Kasumi-1 (cell line): ENCODE measurements around the gene ARHGAP4.

Source experiments
- DNase-seq, 2 experiments: peaks; one replicate each; lab custom pipeline; 2025; lab: John Stamatoyannopoulos, UW

The ARHGAP4 gene

GRCh38 chrX:153945956-153946943, 20.2 kb upstream of the ARHGAP4 start:
- no peak for DNase-seq

DNA sequence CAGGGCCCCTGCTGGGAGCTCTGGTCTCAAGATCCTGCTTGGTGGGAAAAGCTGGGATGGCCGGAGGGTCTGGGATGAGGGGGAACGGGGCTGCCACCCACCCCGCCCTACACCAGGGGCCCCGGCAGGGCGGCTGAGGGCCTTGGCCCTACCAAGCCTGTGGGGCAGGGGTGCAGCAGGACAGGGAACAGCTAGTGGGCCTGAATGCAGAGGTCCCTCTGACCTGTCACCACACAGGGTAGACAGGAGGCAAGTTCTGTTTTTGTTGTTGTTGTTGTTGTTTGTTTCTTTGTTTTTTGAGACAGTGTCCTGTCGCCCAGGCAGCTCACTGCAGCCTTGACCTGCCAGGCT, 18.7 kb upstream of the ARHGAP4 start:
- DNase-seq = no peak

DNA sequence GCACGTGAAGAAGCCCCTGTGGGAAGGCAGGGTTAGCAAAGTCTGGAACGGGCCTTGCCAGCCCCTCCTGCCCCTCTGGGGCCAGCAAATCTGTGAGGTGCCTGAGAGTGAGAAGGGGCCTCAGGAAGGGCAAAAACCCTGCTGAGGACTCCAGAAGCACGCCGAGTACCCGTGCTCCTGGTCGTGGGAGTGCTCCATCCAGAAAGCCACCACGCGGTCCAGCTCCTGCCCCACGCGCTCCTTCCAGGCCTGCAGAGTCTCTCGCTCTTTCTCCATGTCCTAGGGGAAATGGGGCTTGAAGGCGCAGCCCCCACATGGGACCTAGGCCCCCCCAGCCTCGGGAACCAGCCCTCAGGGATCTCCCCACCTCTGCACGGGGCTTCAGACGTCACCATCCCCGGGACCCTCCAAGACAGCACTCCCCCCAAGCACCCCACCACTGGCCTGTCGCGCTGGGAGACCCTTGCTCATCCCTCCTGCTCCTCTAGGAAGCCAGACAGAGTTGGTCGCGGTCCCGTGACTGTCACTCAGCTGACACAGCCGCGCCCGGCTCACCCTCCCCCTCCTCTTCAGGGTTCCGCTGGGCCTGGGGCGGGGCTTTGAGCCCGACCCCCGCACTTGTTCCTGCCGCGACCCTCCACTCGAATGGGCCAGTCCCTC, 18.2 kb upstream of the ARHGAP4 start, which contains the start of gene RENBP:
TSS of gene RENBP (minus strand) at position 504 of the 660 bp plus-strand sequence. CDS start at position 471, 33 bp downstream.
- peak; percentile 16 to 17 for DNase-seq

DNA sequence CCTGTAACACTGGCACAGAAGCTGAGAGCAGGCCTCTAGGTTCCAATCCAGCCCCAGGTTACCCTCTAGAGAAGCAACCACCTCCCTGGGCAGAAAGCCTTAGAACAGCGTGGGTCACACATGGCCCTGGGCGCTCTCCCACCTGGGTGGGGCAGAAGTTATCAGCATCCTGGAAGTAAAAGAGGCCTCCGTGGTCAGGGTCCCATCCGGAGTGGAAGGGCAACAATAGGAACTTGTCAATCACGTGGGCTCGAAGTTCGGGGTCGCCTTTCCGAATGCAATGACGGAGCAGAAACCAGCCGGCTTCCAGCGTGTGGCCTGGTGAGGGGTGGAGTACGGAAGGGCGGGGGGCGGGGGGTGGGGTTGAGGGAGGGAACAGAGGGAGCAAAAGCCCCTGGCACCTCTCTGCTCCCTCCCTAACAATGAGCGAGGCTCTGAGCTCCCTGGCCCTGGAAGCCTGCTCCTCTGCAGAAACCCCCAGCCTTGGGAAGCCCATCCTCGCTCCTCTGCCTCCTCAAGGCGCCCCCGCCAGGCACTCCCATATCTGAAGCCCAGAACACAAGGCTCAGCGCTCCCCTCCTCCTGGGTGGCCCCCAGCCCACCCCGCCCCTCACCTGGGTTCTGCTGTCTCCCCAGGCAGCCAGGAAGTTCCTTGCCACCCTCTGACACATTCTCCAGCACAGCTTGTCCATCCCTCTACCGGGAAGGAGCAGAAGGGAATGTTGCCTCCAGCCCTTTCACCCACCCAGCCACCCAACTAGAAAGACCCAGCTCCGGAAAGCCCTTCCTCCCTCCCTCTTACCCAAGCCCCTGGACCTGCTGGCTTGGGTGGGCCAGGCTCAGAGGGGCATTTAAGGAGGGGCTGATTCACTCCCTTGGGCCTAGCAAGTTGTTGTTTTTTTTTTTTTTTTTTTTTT, 15.5 kb upstream of the ARHGAP4 start:
- no peak for DNase-seq

DNA sequence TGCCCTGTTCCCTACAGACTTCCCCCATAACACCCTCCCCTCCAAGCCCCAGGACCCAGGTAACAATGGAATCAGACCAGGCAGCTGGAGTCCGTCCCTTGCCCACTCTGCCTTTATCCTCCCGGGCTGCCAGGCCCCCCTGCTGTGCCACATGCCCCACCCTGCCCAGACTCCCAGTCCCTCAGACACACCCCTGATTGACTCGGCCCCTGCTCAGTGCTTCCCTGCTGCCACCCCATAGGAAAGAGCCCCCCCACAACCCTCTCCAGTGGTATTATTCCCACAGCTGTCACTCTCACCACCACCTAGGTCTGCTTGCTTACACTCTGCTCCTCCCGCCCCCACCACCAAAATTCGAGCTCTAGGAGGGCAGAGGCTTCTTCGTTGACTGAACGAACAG, 13.5 kb upstream of the ARHGAP4 start:
- DNase-seq = no peak

DNA sequence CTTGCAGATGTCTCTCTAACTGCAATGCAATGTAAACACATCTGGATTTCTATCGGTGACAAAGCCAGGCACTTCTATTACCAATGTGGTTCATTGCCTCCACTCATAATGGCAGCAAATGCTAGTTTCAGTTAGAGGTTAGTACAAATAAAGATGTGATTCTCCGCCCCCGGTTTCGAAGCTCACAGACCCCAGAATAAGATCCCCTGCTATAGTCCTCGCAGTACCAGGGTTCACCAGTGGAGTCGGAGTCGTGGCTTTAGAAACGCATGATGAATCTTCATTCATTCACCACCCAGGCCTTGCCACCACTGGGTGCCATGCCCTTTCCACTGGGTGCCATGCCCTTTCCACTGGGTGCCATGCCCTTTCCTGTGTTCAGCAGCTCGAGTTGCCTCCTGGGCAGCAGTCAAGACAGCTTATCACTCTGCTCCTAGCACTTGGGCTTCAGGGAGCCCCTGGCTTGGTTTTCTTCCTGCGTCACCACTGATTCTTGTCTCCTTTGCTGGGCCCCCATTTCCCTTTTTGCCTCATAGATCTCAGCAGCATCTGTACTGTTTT, 12.2 kb upstream of the ARHGAP4 start:
- peak in 1 of 2 experiments; percentile 8 for DNase-seq

GRCh38 chrX:153937056-153937455, 11.0 kb upstream of the ARHGAP4 start:
- no peak for DNase-seq

DNA sequence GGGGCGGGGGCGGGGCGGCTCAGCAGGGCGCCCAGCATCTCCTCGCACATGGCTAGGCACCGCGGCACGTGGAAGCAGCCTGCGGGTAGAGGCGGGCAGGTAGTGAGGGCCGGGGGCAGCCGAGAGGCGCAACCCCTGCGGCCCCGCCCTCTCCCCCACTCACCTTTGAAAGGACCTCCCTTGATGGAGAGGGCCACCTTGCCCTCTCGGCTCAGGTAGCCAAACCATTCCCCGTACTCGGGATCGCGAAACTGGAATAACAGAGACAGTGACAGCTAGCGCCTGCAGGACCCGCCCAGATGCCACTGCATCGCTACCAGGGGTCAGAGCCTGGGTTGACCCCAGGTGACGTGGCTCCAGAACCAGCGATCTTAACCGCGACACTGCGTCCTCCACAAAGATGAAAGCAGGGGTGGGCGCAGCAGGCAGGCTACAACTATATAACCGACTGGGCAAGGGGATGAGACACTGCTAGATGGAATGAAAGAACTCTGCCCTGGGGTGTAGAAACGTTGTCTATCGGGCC, 9.3 kb upstream of the ARHGAP4 start:
- no peak for DNase-seq

- DNase-seq = peak; percentile 17 to 30
These were observed 8.8 kb upstream of the ARHGAP4 start, which contains the start of gene NAA10 for GRCh38 chrX:153934762-153935325. NAA10 (minus strand) TSS chrX:153935037; CDS start chrX:153934904, 133 bp downstream.

DNA sequence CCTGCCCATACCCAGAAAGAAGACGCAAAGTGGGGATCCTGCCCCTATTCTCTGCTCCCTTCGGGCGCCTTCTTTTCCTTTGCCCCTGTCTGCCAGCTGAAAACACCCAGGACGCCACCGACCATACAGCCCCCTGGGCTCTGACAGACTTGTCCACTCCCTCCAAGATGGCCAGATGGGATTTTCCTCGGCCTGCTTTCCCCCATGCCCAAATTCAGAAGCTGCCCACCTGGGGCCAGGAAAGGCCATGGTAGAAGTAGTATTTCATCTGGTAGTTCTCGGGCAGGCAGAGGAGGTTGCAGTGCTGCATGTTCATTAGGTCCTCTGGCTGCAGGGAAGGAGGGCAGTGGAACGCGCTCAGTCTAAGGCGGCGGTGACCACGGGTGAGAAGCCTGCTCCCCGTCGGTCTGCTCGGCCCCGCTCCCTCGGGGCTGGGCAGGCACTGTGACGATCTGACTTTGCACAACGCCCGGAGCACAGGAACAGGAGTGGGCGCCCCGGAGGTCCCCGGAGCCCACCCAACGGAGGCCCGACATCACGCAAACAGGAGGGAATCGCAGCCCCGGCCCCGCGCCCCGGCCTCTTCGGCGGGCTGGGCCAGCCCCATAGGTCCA, 8.2 kb upstream of the ARHGAP4 start:
- no peak for DNase-seq

- no peak for DNase-seq
These were observed 7.7 kb upstream of the ARHGAP4 start for GRCh38 chrX:153933748-153934147.

DNA sequence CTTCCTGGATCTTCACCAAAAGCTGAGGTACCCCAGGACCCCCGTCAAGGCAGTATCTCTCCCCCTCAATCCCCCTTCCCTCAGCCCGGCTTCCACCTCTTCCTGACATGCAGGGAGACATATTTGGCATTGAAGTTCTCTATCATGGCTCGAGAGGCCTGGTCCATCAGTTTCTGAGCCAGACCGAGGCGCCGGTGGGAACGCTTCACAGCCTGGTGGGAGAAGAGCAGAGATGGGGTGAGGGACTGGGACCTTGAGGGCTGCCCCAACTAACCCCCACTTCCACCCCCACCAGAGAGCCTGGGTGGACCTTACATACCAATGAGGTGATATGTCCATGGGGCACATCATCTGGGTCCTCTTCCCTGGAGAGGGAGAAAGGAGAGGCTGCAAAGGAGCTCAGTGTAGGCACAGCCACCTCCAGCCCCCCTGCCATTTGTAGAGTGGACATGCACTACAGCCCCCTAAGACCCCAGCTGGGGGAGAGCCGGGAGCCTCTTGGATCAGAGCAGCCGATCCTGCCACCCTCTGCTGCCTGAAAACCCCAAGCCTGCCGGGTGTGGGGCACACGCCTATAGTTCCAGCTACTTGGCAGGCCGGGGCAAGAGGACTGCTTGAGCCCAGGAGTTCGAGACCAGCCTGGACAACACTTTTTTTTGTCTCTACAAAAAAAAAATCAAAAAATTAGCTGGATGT, 6.3 kb upstream of the ARHGAP4 start:
- DNase-seq = no peak

- no peak for DNase-seq
These were observed 5.7 kb upstream of the ARHGAP4 start for GRCh38 chrX:153931748-153932147.

GRCh38 chrX:153931151-153931550, 5.1 kb upstream of the ARHGAP4 start:
- DNase-seq = no peak

DNA sequence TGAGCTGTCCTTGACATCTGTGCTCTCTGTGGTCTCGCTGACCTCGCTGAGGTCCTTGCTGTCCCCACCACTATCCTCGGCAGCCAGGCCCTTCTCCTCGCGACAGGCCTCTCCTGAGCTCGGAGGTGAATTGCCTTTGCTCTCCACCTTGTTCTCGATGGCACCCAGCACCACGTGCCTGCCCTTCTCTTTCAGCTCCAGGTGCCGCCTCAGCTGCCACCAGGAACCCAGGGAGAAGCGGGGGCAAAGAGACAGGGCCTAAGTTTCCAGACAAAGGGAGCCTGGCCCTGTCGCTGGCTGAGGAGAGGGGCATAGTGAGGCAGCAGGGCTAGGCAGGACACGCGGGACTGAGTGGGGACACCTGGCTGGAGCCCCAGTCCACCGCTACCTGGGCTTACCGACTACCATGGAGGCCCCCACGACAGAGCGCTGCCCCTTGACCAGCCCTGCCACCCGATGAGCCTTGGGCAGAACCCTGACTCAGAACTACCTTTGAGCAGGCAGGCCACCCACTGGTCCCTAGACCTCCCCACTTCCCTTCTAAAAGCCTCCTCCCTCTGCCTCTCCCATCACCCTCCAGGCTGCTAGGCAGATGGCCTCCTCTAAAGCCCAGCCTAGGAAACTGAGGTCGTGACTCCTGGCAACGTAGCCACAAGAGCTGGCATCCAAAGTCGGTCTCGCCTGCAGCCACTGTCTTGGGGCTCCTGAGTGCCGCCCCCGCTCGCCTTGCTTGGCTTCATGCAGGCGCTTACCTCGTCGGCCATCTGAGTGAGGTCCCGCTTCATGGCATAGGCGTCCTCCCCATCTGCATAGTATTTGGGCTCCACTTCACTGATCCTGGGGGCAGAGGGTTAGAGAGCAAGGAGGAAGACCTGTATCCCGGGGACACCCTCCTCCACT, 4.2 kb upstream of the ARHGAP4 start:
- no peak for DNase-seq

GRCh38 chrX:153929576-153929975, 3.5 kb upstream of the ARHGAP4 start:
- no peak for DNase-seq

GRCh38 chrX:153928846-153929245, 2.8 kb upstream of the ARHGAP4 start:
- DNase-seq = no peak

- DNase-seq = peak; percentile 87 to 88
These were observed 2.1 kb upstream of the ARHGAP4 start for GRCh38 chrX:153927922-153928760.
